Fibroblast of skin of abdomen (primary cell): ENCODE data around the gene TXNDC16. TPM values are rescaled to one million over a fixed set of nuclear protein-coding genes. Genes with fewer than 3 reads are reported as not detected.
"Not testable (repeated sequence)": the region's sequence is repeated elsewhere in the genome, so short reads cannot be mapped to it uniquely, and the experiment has no call there.

Experiments
- DNase-seq: peaks from one replicate; pipeline ENCODE4 v3.0.0-alpha.2; 2013
- polyA plus RNA-seq, 2 experiments: library from polyadenylated mRNA; unstranded; fragments of 120-200 nt; gene quantifications; one replicate each; pipeline ENCODE4 v1.2.1, GENCODE V29; 2013; ENCODE audit not compliant: insufficient read length in 2 of 2

TXNDC16 gene, protein sequence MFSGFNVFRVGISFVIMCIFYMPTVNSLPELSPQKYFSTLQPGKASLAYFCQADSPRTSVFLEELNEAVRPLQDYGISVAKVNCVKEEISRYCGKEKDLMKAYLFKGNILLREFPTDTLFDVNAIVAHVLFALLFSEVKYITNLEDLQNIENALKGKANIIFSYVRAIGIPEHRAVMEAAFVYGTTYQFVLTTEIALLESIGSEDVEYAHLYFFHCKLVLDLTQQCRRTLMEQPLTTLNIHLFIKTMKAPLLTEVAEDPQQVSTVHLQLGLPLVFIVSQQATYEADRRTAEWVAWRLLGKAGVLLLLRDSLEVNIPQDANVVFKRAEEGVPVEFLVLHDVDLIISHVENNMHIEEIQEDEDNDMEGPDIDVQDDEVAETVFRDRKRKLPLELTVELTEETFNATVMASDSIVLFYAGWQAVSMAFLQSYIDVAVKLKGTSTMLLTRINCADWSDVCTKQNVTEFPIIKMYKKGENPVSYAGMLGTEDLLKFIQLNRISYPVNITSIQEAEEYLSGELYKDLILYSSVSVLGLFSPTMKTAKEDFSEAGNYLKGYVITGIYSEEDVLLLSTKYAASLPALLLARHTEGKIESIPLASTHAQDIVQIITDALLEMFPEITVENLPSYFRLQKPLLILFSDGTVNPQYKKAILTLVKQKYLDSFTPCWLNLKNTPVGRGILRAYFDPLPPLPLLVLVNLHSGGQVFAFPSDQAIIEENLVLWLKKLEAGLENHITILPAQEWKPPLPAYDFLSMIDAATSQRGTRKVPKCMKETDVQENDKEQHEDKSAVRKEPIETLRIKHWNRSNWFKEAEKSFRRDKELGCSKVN
- polyA plus RNA-seq (2013, experiment 1 of 2; ENCODE audit: insufficient read length), result 3.2 TPM
- 3.1 TPM for polyA plus RNA-seq (2013, experiment 2 of 2; ENCODE audit: insufficient read length)

DNA sequence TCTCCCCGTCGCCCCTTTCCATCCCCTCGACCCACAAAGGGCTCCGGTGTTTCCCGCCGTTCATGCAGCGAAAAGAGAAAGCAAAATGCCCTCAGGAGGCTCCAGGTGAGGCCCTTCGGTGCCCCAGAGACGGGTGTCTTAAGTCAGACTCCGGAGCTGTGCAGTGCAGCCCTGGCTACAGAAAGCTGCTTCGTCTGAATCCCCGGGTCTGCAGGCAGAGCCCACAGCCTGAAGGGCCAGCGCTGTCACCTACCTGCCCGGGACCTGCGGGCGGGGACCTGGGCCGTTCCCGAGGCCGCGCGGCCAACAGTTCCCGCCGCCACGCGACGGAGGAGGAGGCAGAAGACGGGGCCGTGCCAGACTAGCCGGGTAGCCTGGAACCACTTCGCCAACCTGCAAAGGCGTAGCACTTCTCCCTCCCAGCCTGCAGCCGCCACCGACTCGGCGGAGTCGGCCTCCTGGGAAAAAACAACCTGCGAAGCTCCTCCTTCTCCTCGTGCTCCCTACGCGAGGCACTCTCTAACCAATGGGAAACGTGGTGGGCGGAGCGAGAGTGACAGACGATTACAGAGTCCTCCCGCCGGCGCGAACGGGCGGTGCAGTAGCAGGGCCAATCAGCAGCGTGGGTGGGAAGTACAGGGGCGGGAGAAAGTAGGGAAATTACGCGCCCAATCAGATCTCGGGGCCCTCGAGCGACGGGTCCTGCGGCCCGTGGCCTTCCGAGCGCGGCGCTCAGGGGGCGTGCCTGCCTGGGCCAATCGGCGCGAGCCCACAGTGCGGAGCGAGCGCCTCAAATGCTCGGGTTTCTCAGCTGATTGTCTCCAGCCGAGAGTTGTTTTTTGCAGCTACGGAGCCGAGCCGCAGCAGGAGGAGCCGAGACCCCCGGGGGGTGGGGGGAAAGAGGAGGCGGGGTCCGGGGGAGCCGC is at the start of gene TXNDC16, which contains the start of gene GPR137C:
Gene TXNDC16 (minus strand): TSS at position 443 of the 926 bp plus-strand sequence. CDS start 8,948 bp downstream, outside the sequence.
Gene GPR137C (plus strand): TSS at position 774 of the 926 bp plus-strand sequence. CDS start 312 bp downstream, outside the sequence.
- DNase-seq, result peak; percentile 99

GRCh38 chr14:52599974-52600373 is 47.7 kb upstream of the TXNDC16 start:
- no peak for DNase-seq

GRCh38 chr14:52598568-52598967 is 46.3 kb upstream of the TXNDC16 start:
- no peak for DNase-seq

GRCh38 chr14:52596861-52597260 is 44.6 kb upstream of the TXNDC16 start:
- no peak for DNase-seq

- DNase-seq, result no peak
These were observed 44.0 kb upstream of the TXNDC16 start for GRCh38 chr14:52596320-52596719.

DNA sequence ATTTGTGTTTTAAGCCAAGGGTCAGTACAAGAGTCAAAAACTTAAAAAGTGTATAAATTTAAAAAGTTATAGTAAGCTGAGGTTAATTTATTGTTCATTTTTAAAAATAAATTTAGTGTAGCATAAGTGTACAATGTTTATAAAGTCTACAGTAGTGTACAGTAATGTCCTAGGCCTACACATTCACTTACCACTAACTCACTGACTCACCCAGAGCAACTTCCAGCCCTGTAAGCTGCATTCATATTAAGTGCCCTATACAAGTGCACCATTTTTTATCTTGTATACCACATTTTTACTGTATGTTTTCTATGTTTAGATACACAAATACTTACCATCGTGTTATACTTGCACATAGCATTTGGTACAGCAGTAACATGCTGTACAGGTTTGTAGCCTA is 38.0 kb upstream of the TXNDC16 start:
- no peak for DNase-seq

- DNase-seq, result no peak
These were observed 37.3 kb upstream of the TXNDC16 start for GRCh38 chr14:52589646-52590045.

DNA sequence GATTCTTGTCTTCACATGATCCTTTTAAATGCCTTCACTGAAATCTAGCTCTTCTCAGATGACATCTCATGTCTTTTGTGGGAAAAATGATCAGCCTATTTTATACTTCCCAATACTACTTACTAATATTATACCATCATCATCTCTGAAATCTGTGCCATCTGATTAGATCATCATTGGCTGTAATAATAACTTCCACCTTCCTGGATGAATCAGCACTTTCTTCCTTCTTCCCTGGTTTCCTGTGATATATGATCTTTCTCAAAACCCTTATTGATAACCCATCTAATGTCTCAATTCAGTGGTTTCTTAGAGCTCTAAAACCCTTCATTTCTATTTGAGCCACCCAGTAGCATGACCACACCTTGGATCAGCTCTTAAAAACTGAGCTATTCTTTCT is 31.2 kb upstream of the TXNDC16 start:
- no peak for DNase-seq

GRCh38 chr14:52575858-52576257 is 23.6 kb upstream of the TXNDC16 start:
- DNase-seq, result no peak

DNA sequence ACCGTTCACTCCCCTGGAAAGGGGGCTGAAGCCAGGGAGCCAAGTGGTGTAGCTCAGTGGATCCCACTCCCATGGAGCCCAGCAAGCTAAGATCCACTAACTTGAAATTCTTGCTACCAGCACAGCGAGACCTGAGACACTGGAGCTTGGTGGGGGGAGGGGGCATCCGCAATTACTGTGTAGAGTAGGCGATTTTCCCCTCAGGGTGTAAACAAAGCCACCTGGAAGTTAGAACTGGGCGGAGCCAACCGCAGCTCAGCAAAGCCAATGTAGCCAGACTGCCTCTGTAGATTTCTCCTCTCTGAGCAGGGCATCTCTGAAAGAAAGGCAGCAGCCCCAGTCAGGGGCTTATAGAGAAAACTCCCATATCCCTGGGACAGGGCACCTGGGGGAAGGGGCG is 16.1 kb upstream of the TXNDC16 start:
- not testable (repeated sequence) for DNase-seq

GRCh38 chr14:52563120-52563519 is 10.8 kb upstream of the TXNDC16 start:
- peak; percentile 35 for DNase-seq

DNA sequence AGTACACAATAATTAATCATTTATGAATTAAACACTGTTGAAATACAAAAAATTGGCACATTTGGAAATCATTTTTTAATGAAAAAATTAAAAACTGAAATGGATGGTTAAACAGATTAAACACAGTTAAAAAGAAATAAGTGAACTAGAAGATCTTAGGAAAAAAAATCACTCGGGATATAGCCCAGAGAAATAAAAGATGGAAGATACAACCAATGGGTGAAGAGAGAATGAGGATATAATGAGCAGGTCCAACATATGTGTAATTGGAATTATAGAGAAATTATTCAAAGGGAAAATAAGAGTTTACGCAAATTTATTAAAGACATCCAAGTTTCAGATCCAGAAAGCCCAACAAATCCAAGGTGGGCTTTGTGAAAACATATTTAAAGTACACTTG is 6.4 kb upstream of the TXNDC16 start:
- DNase-seq, result no peak

GRCh38 chr14:52553671-52554575 is 1.6 kb upstream of the TXNDC16 start:
- peak; percentile 84 for DNase-seq

DNA sequence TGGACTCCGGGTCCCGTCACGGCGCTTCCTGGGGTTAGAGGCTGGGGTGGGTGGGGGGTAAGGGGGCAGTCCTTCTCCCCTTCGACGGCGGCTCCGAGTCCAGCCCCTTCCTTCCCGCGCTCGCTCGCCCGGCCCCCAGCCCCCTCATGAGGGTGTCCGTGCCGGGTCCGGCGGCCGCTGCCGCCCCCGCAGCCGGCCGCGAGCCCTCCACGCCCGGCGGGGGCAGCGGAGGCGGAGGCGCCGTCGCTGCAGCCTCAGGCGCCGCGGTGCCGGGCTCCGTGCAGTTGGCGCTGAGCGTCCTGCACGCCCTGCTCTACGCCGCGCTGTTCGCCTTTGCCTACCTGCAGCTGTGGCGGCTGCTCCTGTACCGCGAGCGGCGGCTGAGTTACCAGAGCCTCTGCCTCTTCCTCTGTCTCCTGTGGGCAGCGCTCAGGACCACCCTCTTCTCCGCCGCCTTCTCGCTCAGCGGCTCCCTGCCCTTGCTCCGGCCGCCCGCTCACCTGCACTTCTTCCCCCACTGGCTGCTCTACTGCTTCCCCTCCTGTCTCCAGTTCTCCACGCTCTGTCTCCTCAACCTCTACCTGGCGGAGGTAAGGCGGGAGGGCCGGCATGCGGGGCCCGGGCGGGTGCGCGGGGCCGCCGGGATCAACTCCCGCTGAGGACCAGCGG is 831 bp upstream of the TXNDC16 start:
- peak; percentile 1 for DNase-seq

DNA sequence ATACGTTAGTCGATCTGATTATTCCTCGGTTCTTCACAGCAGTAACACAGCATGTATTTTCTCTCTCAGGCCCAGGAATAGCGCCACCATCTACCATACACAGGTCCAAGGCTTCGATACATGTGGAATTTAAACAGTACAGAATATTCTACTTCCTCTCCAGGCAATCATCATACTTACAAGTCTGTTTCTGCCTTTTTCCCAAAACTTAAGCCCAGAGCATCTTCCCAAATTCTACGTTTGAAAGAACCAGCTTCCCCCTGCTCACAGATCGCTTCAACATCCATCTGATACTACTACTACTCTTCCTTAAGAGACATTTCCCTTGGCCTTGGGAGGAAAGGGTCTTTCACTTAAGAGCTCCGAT is 626 bp downstream of the TXNDC16 start:
- DNase-seq, result peak; percentile 9

- DNase-seq, result no peak
These were observed 1.1 kb downstream of the TXNDC16 start for GRCh38 chr14:52551205-52551604.

- no peak for DNase-seq
These were observed 1.6 kb downstream of the TXNDC16 start for GRCh38 chr14:52550661-52551060.

GRCh38 chr14:52547526-52547925 is 4.8 kb downstream of the TXNDC16 start:
- DNase-seq, result no peak

DNA sequence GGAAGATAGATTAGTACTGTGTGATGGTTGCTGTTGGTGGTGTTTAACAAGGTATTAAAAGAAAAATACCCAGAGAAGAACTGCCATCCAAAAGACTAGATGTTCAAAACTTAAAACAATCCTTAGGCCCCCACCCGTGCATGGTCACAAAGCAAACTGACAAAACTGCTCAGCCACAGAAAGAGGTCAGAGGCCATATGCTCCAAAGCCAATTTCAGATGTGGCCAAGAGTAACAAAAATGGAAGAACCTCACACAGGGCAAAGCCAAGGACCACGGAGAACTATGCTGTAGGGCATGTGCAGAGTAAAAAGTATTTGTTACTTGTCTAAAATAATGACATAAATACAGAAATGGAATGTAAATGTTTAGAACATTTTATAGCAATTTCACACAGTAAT is 5.3 kb downstream of the TXNDC16 start:
- DNase-seq, result no peak

DNA sequence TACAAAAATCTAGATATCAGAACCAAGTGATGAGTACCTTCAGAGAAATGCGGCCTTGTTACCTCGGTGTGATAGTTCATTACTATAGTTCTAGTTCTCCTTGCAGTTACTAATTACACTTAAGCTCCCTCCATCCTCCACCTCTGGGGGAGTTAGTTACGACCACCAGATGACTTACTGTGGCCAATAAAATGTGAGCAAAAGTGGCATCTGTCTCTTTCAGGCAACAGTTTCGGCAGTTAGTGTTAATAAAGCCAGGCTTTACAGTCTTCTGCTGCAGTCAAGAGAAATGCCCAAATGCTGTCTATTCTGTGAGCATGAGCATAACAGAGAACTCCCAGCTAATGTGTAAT is 6.0 kb downstream of the TXNDC16 start:
- DNase-seq, result no peak
